Testis (tissue), 3 donors: Measurements from ENCODE around the gene TSPAN8. TPM values are rescaled to one million over a fixed set of nuclear protein-coding genes. Genes with fewer than 3 reads are reported as not detected.

Source experiments
- DNase-seq: peaks from one replicate; pipeline ENCODE4 v3.0.0-alpha.2; 2019
- H3K27ac ChIP-seq, 2 donors: fragments of 200-600 bp; sonication (generic); one replicate each; pipeline ENCODE4 v1.5.1; 2019
- H3K27me3 ChIP-seq: fragments of 200-600 bp; sonication (generic); one replicate; pipeline ENCODE4 v1.5.1; 2019
- H3K36me3 ChIP-seq: fragments of 200-600 bp; sonication (generic); one replicate; pipeline ENCODE4 v1.5.1; 2017; ENCODE audit warnings: low read depth; ENCODE audit errors: missing control alignments
- H3K4me1 ChIP-seq: fragments of 200-600 bp; sonication (generic); one replicate; pipeline ENCODE4 v1.5.1; 2019
- H3K4me3 ChIP-seq, 2 donors: fragments of 200-600 bp; sonication (generic); one replicate each; pipeline ENCODE4 v1.5.1; 2017 to 2019
- H3K9me3 ChIP-seq: fragments of 200-600 bp; sonication (generic); one replicate; pipeline ENCODE4 v1.5.1; 2017
- POLR2A ChIP-seq: fragments of 450-650 bp; IDR thresholded peaks from one replicate; pipeline ENCODE4 v1.6.1; 2017; ENCODE audit warnings: antibody characterized with exemption, mild to moderate bottlenecking, moderate library complexity
- WGBS, 2 donors: methylation state at CpG; one replicate each; pipeline ENCODE4 v1.1.5; 2018; 5-methylcytosine and 5-hydroxymethylcytosine counted together
- intact Hi-C: fragments of 100-400 bp; cut with DNase I; formaldehyde crosslinking; loops from one replicate; pipeline ENCODE4 v1.15.1; 2023; ENCODE audit warnings: low total_unique reads
- polyA plus RNA-seq: library from polyadenylated mRNA; stranded (reverse); fragments of 350-450 nt; fragmentation: Illumina TruSeq; extraction: RNeasy Lipid Tissue Mini Kit (QIAGEN cat#74804); gene quantifications from one replicate; pipeline ENCODE4 v1.2.3, GENCODE V29; 2014; ENCODE audit warnings: low read depth, low replicate concordance; ENCODE audit not compliant: insufficient read depth
- total RNA-seq, 2 donors: library from RNA; depleted of rRNA; stranded (reverse); fragments of >200 nt; gene quantifications; one replicate each; pipeline ENCODE4 v1.2.3, GENCODE V29; 2016
- TF ChIP-seq, protein P1 (sequence below), 3 experiments: fragments of 450-650 bp in 2 of 3; fragments of 200-600 bp in 1 of 3; sonication (generic) in 1 of 3; IDR thresholded peaks; one replicate each; pipeline ENCODE4 v1.5.1; 2016 to 2019; ENCODE audit warnings: antibody characterized with exemption in 3 of 3, mild to moderate bottlenecking in 2 of 3, moderate library complexity in 1 of 3

TSPAN8 gene
- total and polyA plus RNA-seq, 3 donors from 2014 or later, result 1.3 to 6.2 (median 4.7) TPM

DNA sequence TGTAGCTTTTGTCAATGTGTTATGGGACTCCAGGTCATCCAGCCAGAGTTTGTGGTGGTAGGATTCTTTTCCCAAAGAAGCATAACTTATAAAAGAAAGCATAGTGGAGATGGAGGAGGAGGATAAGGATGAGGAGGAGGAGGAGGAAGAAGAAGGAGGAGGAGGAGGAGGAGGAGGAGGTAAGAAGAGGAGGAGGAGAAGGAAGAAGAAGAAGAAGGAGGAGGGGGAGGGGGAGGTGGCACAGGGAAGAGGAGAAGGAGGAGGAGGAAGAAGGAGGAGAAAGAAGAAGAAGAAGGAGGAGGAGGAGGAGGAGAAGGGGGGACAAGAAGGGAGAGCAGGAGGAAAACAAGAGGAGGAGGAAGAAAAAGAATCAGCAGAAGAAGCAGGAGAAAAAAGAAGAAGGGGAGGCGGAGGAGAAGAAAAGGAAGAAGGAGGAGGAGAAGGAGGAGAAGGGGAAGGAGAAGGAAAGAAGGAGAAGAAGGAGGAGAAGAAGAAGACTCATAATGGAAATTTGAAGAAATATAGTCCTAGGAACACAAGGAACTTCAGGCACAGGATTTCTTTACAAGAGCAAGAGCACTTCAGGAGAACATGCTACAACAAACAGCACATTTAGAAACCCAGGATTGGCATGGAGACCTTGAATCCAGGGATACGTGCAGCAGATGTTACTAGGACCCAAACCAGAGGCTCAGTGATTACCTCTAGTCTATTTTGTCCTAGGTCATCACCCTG is 22.6 kb downstream of the TSPAN8 start:
- Histone ChIP-seq H3K4me1 (no peaks in the 10 kb centered on the region), H3K4me3 (no peak overlapping the region), H3K27ac (no peak overlapping the region), H3K27me3 (no peaks in the 10 kb centered on the region), H3K36me3 (no peaks in the 10 kb centered on the region), H3K9me3 (no peaks in the 10 kb centered on the region)
- 66 to 79% methylated on average over 2 of the region's 2 CpGs for WGBS, 2 donors
- TF ChIP-seq, protein P1, sequence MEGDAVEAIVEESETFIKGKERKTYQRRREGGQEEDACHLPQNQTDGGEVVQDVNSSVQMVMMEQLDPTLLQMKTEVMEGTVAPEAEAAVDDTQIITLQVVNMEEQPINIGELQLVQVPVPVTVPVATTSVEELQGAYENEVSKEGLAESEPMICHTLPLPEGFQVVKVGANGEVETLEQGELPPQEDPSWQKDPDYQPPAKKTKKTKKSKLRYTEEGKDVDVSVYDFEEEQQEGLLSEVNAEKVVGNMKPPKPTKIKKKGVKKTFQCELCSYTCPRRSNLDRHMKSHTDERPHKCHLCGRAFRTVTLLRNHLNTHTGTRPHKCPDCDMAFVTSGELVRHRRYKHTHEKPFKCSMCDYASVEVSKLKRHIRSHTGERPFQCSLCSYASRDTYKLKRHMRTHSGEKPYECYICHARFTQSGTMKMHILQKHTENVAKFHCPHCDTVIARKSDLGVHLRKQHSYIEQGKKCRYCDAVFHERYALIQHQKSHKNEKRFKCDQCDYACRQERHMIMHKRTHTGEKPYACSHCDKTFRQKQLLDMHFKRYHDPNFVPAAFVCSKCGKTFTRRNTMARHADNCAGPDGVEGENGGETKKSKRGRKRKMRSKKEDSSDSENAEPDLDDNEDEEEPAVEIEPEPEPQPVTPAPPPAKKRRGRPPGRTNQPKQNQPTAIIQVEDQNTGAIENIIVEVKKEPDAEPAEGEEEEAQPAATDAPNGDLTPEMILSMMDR (IDR thresholded peaks at IDR 0.05), result no peak
- no peak for TF ChIP-seq POLR2A
- DNase-seq, result no peak
- intact Hi-C loops, result no loop called here

DNA sequence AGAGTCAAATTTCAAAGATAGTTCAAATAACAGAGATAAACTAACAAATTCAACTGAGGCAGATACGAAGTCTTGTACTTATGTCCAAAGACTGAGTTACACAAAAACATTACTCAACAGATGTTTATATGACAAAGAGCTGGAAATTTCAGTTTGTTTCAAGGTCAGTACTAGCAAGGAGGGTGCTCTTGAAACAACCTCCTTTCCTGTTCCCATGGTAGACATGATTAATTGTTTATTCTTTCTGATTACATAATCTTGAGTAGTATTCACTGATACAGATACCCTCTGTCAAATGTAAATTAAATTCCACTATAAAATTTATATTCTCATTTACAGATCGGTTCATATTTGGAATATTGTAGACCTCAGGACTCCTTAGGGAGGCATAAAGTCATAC is 23.4 kb downstream of the TSPAN8 start:
- Histone ChIP-seq H3K36me3 (no peaks in the 10 kb centered on the region), H3K27me3 (no peaks in the 10 kb centered on the region), H3K4me1 (no peaks in the 10 kb centered on the region), H3K9me3 (no peaks in the 10 kb centered on the region), H3K27ac (no peak overlapping the region), H3K4me3 (no peak overlapping the region)
- 32% methylated on average over 2 of the region's 2 CpGs for WGBS, 2 donors
- DNase-seq, result no peak
- TF ChIP-seq, protein P1 (IDR thresholded peaks at IDR 0.05), result no peak
- no peak for TF ChIP-seq POLR2A
- intact Hi-C loops, result no loop called here

DNA sequence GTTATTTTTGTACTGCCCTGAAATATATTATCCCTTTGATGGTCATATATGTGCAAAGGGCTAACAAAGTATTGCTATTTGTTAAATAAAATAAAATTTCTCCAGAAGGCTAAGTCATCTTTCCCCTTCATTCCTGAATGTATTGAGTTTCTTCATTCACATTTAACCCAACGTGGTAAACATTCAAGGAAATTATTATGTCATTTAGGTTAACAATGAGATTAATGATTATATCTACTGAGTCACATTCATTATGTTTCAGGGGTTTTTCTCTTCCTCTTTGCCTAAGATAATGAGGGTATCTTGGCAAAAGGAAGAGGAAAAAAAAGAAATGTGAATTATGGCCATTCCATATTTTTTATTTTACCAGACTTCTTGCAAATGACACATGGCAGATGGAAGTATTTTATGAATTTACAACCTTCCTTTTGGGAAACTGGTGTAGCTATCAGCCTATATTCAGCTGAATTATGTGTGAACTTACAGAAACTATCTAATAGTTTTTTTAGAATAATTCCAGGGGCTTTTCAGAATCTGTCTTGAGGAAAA is 27.2 kb downstream of the TSPAN8 start:
- no peak for DNase-seq
- TF ChIP-seq, protein P1 (IDR thresholded peaks at IDR 0.05), result no peak
- TF ChIP-seq POLR2A, result no peak
- Histone ChIP-seq H3K4me1 (no peaks in the 10 kb centered on the region), H3K9me3 (no peaks in the 10 kb centered on the region), H3K27me3 (no peaks in the 10 kb centered on the region), H3K27ac (no peak overlapping the region), H3K4me3 (no peak overlapping the region), H3K36me3 (no peaks in the 10 kb centered on the region)
- 28 to 41% methylated on average over 1 of the region's 1 CpG for WGBS, 2 donors
- intact Hi-C loops, result no loop called here

DNA sequence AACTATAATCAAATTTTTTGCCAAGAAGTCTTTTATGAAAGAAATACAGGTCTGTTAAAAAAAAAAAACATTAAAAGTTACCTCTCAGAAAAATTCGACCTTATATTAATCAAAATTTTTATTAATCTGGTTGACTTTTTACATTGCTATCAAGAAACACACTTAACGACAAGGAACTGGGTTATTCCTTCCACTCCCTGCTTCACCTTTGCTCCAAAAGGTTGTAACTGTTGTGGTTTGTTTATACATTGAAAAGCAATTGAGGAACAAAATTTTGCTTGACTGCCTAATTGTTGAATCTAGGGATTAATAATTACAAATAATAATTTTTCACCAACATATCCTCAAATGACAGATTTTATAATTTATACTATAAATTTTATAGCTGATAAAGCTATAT is 28.4 kb downstream of the TSPAN8 start:
- DNase-seq, result no peak
- Histone ChIP-seq H3K27ac (no peak overlapping the region), H3K9me3 (no peaks in the 10 kb centered on the region), H3K36me3 (no peaks in the 10 kb centered on the region), H3K4me1 (no peaks in the 10 kb centered on the region), H3K4me3 (no peak overlapping the region), H3K27me3 (no peaks in the 10 kb centered on the region)
- 66 to 73% methylated on average over 2 of the region's 2 CpGs for WGBS, 2 donors
- intact Hi-C loops, result no loop called here
- TF ChIP-seq, protein P1 (IDR thresholded peaks at IDR 0.05), result no peak
- no peak for TF ChIP-seq POLR2A
